Activated B cell treated with CpG ODN at 0.5 μM for 24 hours (primary cell): Measurements from ENCODE around the gene CPTP. TPM values are rescaled to one million over a fixed set of nuclear protein-coding genes. Genes with fewer than 3 reads are reported as not detected.

Experiments used
- ATAC-seq: fragments of 200-7000 bp; cut with Tn5 transposase; one replicate; pipeline ENCODE4 v1.10.0; 2021; ENCODE audit warnings: low read depth, mild to moderate bottlenecking, moderate library complexity
- CTCF ChIA-PET: fragments of 350-600 bp; sonication (Branson Sonifier 250); formaldehyde crosslinking; loops from one replicate; lab custom pipeline; 2021; ENCODE audit warnings: antibody characterized with exemption; lab: Charles Lee
- POLR2A ChIA-PET: fragments of 350-600 bp; sonication (Branson Sonifier 250); formaldehyde crosslinking; loops from one replicate; lab custom pipeline; 2021; ENCODE audit warnings: antibody characterized with exemption; lab: Charles Lee
- DNase-seq: peaks from one replicate; pipeline ENCODE4 v3.0.0; 2022
- H3K27ac Mint-ChIP-seq: one replicate; pipeline ENCODE4 v1.8.0; 2020; ENCODE audit warnings: mixed read lengths
- H3K27me3 Mint-ChIP-seq: one replicate; pipeline ENCODE4 v1.8.0; 2021; ENCODE audit warnings: mixed read lengths
- H3K36me3 Mint-ChIP-seq: one replicate; pipeline ENCODE4 v1.8.0; 2021; ENCODE audit warnings: low read depth, mixed read lengths
- H3K4me1 Mint-ChIP-seq: one replicate; pipeline ENCODE4 v1.8.0; 2021; ENCODE audit warnings: mixed read lengths
- H3K4me3 Mint-ChIP-seq: one replicate; pipeline ENCODE4 v1.8.0; 2020; ENCODE audit warnings: mild to moderate bottlenecking, mixed read lengths
- H3K9me3 Mint-ChIP-seq: one replicate; pipeline ENCODE4 v1.8.0; 2020; ENCODE audit warnings: mixed read lengths
- CTCF ChIP-seq: fragments of 200-600 bp; IDR thresholded peaks from one replicate; pipeline ENCODE4 v1.8.0; 2022; ENCODE audit warnings: antibody characterized with exemption, mild to moderate bottlenecking
- intact Hi-C: fragments of 100-400 bp; cut with micrococcal nuclease; formaldehyde crosslinking; loops from one replicate; pipeline ENCODE4 v1.15.1; 2024
- total RNA-seq: library from RNA; stranded (reverse); gene quantifications from 2 replicates; pipeline ENCODE4 v1.2.3, GENCODE V29; 2022

CPTP gene
- total RNA-seq, 1 donor from 2014 or later, result 15.3 TPM

GRCh38 chr1:1309251-1310108, 15.1 kb upstream of the CPTP start:
- no peak overlapping the region for H3K27ac Mint-ChIP-seq
- peaks cover 22% of the 10 kb centered on the region for H3K36me3 Mint-ChIP-seq
- H3K4me3 Mint-ChIP-seq, result peak overlapping the region; percentile 79
- POLR2A ChIA-PET, result no interaction called here
- H3K27me3 Mint-ChIP-seq, result no peaks in the 10 kb centered on the region
- CTCF ChIA-PET, result interaction anchor here (1.2 kb wide), 1 partner anchor 18 kb away, joined by 3 read pairs; no protein-coding TSS in a partner anchor
- no peaks in the 10 kb centered on the region for H3K9me3 Mint-ChIP-seq
- TF ChIP-seq CTCF, result no peak
- intact Hi-C loops, result loop anchor here (5.0 to 10.0 kb wide), 4 partner anchors 37 to 585 kb away; partner anchors contain the start of genes GNB1 and UBE2J2
- ATAC-seq (no peak), DNase-seq (no peak)
- peaks cover 34% of the 10 kb centered on the region for H3K4me1 Mint-ChIP-seq

- H3K27ac Mint-ChIP-seq, result no peak overlapping the region
- peaks cover 27% of the 10 kb centered on the region for H3K36me3 Mint-ChIP-seq
- ChIA-PET CTCF (interaction anchor here (1.2 kb wide), 1 partner anchor 18 kb away, joined by 3 read pairs; no protein-coding TSS in a partner anchor), POLR2A (no interaction called here)
- TF ChIP-seq CTCF, result no peak
- no peaks in the 10 kb centered on the region for H3K27me3 Mint-ChIP-seq
- intact Hi-C loops, result no loop called here
- ATAC-seq, result no peak
- DNase-seq, result no peak
- peaks cover 29% of the 10 kb centered on the region for H3K4me1 Mint-ChIP-seq
- H3K9me3 Mint-ChIP-seq, result no peaks in the 10 kb centered on the region
- H3K4me3 Mint-ChIP-seq, result peak overlapping the region; percentile 41
Measured at GRCh38 chr1:1310109-1310385, 14.6 kb upstream of the CPTP start.

- no peaks in the 10 kb centered on the region for H3K9me3 Mint-ChIP-seq
- peaks cover 24% of the 10 kb centered on the region for H3K4me1 Mint-ChIP-seq
- CTCF ChIA-PET, result interaction anchor here (1.2 kb wide), 1 partner anchor 19 kb away, joined by 3 read pairs; no protein-coding TSS in a partner anchor
- POLR2A ChIA-PET, result no interaction called here
- no peak overlapping the region for H3K27ac Mint-ChIP-seq
- H3K27me3 Mint-ChIP-seq, result no peaks in the 10 kb centered on the region
- no peak for ATAC-seq
- intact Hi-C loops, result no loop called here
- DNase-seq, result no peak
- no peak for TF ChIP-seq CTCF
- peak overlapping the region; percentile 38 for H3K4me3 Mint-ChIP-seq
- peaks cover 27% of the 10 kb centered on the region for H3K36me3 Mint-ChIP-seq
Measured at GRCh38 chr1:1310476-1311053, 14.0 kb upstream of the CPTP start.

GRCh38 chr1:1311107-1312104, 13.2 kb upstream of the CPTP start:
- TF ChIP-seq CTCF, result no peak
- H3K4me1 Mint-ChIP-seq, result peaks cover 16% of the 10 kb centered on the region
- ATAC-seq, result no peak
- H3K9me3 Mint-ChIP-seq, result no peaks in the 10 kb centered on the region
- DNase-seq, result no peak
- peaks cover 34% of the 10 kb centered on the region for H3K36me3 Mint-ChIP-seq
- H3K27me3 Mint-ChIP-seq, result no peaks in the 10 kb centered on the region
- ChIA-PET CTCF (no interaction called here), POLR2A (no interaction called here)
- no peak overlapping the region for H3K27ac Mint-ChIP-seq
- H3K4me3 Mint-ChIP-seq, result no peak overlapping the region
- intact Hi-C loops, result no loop called here
